SK-N-SH treated with all-trans-retinoic acid at 6 μM for 48 hours (cell line): ENCODE data around the gene CRAMP1.
A peak's percentile ranks its signal among the peaks of the same experiment; 100 is the strongest.

Experiments used
- ATAC-seq: fragments of 200-7000 bp; cut with Tn5 transposase; 3 replicates; pipeline ENCODE4 v1.9.1; 2020; ENCODE audit warnings: mild to moderate bottlenecking, moderate library complexity
- ARNTL ChIP-seq: fragments of 450-650 bp; formaldehyde crosslinking; IDR thresholded peaks from 2 replicates; pipeline ENCODE4 v1.5.0; 2020; ENCODE audit warnings: low read depth, mild to moderate bottlenecking, moderate library complexity, borderline replicate concordance
- CSDC2 ChIP-seq: fragments of 250-450 bp; sonication (Bioruptor Pico); IDR thresholded peaks from 2 replicates; pipeline ENCODE4 v1.5.0; 2020; ENCODE audit warnings: mild to moderate bottlenecking, moderate library complexity
- CSRNP3 ChIP-seq: fragments of 250-450 bp; sonication (Bioruptor Pico); IDR thresholded peaks from 2 replicates; pipeline ENCODE4 v1.5.1; 2021; ENCODE audit warnings: mild to moderate bottlenecking, moderate library complexity
- ESRRG ChIP-seq: fragments of 250-450 bp; sonication (Bioruptor Pico); IDR thresholded peaks from 2 replicates; pipeline ENCODE4 v1.6.1; 2021; ENCODE audit warnings: mild to moderate bottlenecking
- ISL1 ChIP-seq: fragments of 250-450 bp; sonication (Bioruptor Pico); IDR thresholded peaks from 2 replicates; pipeline ENCODE4 v2.1.2; 2022; ENCODE audit warnings: mild to moderate bottlenecking, moderate library complexity
- OSR1 ChIP-seq: fragments of 250-450 bp; sonication (Bioruptor Pico); IDR thresholded peaks from 2 replicates; pipeline ENCODE4 v1.8.0; 2022; ENCODE audit warnings: moderate library complexity, mild to moderate bottlenecking, inconsistent platforms
- PPARA ChIP-seq: fragments of 250-450 bp; sonication (Bioruptor Pico); IDR thresholded peaks from 2 replicates; pipeline ENCODE4 v1.5.0; 2020; ENCODE audit warnings: mild to moderate bottlenecking, borderline replicate concordance
- TCF4 ChIP-seq: fragments of 250-450 bp; sonication (Bioruptor Pico); IDR thresholded peaks from 2 replicates; pipeline ENCODE4 v1.8.0; 2021; ENCODE audit warnings: mild to moderate bottlenecking, moderate library complexity, borderline replicate concordance
- TOX ChIP-seq: fragments of 250-450 bp; sonication (Bioruptor Pico); IDR thresholded peaks from 2 replicates; pipeline ENCODE4 v1.8.0; 2021; ENCODE audit warnings: mild to moderate bottlenecking, moderate library complexity, borderline replicate concordance
- ZC3H10 ChIP-seq: fragments of 250-450 bp; sonication (Bioruptor Pico); IDR thresholded peaks from 2 replicates; pipeline ENCODE4 v1.5.1; 2021; ENCODE audit warnings: mild to moderate bottlenecking, moderate library complexity
- ZFP30 ChIP-seq: fragments of 450-650 bp; formaldehyde crosslinking; IDR thresholded peaks from 2 replicates; pipeline ENCODE4 v1.5.0; 2022; ENCODE audit warnings: mild to moderate bottlenecking, moderate library complexity
- ZNF70 ChIP-seq: fragments of 450-650 bp; formaldehyde crosslinking; IDR thresholded peaks from 2 replicates; pipeline ENCODE4 v1.5.0; 2020; ENCODE audit warnings: mild to moderate bottlenecking, moderate library complexity
- ZNF8 ChIP-seq: fragments of 450-650 bp; formaldehyde crosslinking; IDR thresholded peaks from 2 replicates; pipeline ENCODE4 v1.5.0; 2020; ENCODE audit warnings: mild to moderate bottlenecking, moderate library complexity
- TF ChIP-seq, protein P1 (sequence below): fragments of 250-450 bp; sonication (Bioruptor Pico); IDR thresholded peaks from 2 replicates; pipeline ENCODE4 v1.8.0; 2020; ENCODE audit warnings: mild to moderate bottlenecking, moderate library complexity, borderline replicate concordance
- TF ChIP-seq, protein P2 (sequence below): fragments of 250-450 bp; sonication (Bioruptor Pico); IDR thresholded peaks from 2 replicates; pipeline ENCODE4 v1.8.0; 2021; ENCODE audit warnings: low read depth, mild to moderate bottlenecking, moderate library complexity, borderline replicate concordance
- TF ChIP-seq, protein P3 (sequence below): fragments of 250-450 bp; sonication (Bioruptor Pico); IDR thresholded peaks from 2 replicates; pipeline ENCODE4 v1.5.1; 2020; ENCODE audit warnings: low read depth, mild to moderate bottlenecking, moderate library complexity

Gene CRAMP1

GRCh38 chr16:1678500-1679098 lies 66.4 kb downstream of the CRAMP1 start:
- peak; percentile 42 for ATAC-seq
- TF ChIP-seq ZFP30 (CRISPR knock-in tag): no peak
- no peak for TF ChIP-seq ZNF70 (CRISPR knock-in tag)
- TF ChIP-seq, protein P1, sequence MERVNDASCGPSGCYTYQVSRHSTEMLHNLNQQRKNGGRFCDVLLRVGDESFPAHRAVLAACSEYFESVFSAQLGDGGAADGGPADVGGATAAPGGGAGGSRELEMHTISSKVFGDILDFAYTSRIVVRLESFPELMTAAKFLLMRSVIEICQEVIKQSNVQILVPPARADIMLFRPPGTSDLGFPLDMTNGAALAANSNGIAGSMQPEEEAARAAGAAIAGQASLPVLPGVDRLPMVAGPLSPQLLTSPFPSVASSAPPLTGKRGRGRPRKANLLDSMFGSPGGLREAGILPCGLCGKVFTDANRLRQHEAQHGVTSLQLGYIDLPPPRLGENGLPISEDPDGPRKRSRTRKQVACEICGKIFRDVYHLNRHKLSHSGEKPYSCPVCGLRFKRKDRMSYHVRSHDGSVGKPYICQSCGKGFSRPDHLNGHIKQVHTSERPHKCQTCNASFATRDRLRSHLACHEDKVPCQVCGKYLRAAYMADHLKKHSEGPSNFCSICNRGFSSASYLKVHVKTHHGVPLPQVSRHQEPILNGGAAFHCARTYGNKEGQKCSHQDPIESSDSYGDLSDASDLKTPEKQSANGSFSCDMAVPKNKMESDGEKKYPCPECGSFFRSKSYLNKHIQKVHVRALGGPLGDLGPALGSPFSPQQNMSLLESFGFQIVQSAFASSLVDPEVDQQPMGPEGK: peak; percentile 30; the same call in 1 of the 2 replicates
- no peak for TF ChIP-seq ARNTL (CRISPR knock-in tag)
- TF ChIP-seq OSR1 (CRISPR knock-in tag): no peak
- no peak for TF ChIP-seq PPARA (CRISPR knock-in tag)
- no peak for TF ChIP-seq ZC3H10
- TF ChIP-seq CSRNP3 (CRISPR knock-in tag): no peak
- TF ChIP-seq TCF4 (CRISPR knock-in tag): no peak

- ATAC-seq: no peak
- TF ChIP-seq ARNTL (CRISPR knock-in tag) (no peak), ZNF8 (CRISPR knock-in tag) (no peak), CSRNP3 (CRISPR knock-in tag) (no peak), ESRRG (CRISPR knock-in tag) (no peak), ISL1 (CRISPR knock-in tag) (no peak), ZFP30 (CRISPR knock-in tag) (no peak)
- TF ChIP-seq, protein P1: no peak
- TF ChIP-seq, protein P2, sequence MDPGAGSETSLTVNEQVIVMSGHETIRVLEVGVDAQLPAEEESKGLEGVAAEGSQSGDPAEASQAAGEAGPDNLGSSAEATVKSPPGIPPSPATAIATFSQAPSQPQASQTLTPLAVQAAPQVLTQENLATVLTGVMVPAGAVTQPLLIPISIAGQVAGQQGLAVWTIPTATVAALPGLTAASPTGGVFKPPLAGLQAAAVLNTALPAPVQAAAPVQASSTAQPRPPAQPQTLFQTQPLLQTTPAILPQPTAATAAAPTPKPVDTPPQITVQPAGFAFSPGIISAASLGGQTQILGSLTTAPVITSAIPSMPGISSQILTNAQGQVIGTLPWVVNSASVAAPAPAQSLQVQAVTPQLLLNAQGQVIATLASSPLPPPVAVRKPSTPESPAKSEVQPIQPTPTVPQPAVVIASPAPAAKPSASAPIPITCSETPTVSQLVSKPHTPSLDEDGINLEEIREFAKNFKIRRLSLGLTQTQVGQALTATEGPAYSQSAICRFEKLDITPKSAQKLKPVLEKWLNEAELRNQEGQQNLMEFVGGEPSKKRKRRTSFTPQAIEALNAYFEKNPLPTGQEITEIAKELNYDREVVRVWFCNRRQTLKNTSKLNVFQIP: no peak
These were observed 68.2 kb downstream of the CRAMP1 start for GRCh38 chr16:1680361-1680760.

GRCh38 chr16:1681032-1681431 lies 68.9 kb downstream of the CRAMP1 start:
- no peak for TF ChIP-seq CSRNP3 (CRISPR knock-in tag)
- ATAC-seq: no peak

DNA sequence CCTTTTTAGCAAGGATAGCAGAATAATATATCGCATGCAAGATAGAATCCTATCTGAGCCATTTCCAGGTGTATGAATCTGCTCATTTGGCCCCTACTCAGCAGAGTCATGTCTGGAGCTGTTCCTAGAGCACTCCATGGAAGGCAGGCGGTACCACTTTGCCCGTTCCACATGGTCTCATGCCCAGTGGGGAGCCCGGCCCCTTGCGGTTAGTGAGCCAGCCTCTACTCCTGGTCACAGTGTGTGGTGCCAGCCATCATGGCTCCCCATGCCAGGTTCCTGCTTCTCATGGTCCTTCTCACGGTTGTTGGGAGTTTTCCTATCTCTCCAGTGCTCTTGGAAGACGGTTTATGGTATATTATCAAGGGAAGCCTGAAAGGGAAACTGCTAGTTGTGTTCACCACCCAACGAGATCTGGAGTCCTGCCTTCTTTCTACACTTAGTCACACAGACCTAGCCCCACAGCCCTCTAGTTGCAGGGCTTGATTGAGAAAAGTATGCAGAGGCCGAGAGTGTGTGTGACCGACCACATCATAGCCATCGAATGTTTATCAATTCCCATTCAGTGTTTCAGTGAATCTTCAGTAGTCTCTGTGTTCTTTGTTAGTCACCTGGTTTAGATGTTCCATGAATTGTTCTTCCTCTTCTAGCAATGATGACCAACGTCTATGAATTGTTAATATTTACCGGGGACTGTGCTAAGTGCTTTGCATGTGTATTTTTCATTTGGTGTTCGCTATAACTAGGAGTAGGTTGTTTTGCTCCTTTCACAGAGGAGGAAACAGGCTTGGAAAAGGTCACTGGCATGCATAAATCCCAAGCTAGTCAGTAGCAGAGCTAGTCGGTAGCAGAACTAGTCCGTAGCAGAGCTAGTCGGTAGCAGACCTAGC lies 75.5 kb downstream of the CRAMP1 start:
- ATAC-seq: no peak
- TF ChIP-seq TOX (CRISPR knock-in tag) (no peak), ZFP30 (CRISPR knock-in tag) (no peak), CSDC2 (CRISPR knock-in tag) (no peak), OSR1 (CRISPR knock-in tag) (no peak)
- TF ChIP-seq, protein P3, sequence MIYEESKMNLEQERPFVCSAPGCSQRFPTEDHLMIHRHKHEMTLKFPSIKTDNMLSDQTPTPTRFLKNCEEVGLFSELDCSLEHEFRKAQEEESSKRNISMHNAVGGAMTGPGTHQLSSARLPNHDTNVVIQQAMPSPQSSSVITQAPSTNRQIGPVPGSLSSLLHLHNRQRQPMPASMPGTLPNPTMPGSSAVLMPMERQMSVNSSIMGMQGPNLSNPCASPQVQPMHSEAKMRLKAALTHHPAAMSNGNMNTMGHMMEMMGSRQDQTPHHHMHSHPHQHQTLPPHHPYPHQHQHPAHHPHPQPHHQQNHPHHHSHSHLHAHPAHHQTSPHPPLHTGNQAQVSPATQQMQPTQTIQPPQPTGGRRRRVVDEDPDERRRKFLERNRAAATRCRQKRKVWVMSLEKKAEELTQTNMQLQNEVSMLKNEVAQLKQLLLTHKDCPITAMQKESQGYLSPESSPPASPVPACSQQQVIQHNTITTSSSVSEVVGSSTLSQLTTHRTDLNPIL (CRISPR knock-in tag): no peak
